Stimulated activated CD4-positive, alpha-beta T cell treated with anti-CD3 and anti-CD28 coated beads, Interleukin-1b, Interleukin-23, amount 100 ng/mL, for 24 hours (primary cell): Measurements from ENCODE around the gene SBNO2.

Experiments used
- DNase-seq, 4 experiments: peaks; one replicate each; pipeline ENCODE4 v3.0.0-alpha.2; 2020; ENCODE audit warnings: low read depth in 4 of 4, low spot score in 1 of 4

SBNO2 gene

GRCh38 chr19:1063030-1063908, 110.8 kb downstream of the SBNO2 start:
- DNase-seq = no peak

- no peak for DNase-seq
Measured at GRCh38 chr19:1062387-1063029, 111.6 kb downstream of the SBNO2 start.

GRCh38 chr19:1061987-1062386, 112.1 kb downstream of the SBNO2 start:
- no peak for DNase-seq

GRCh38 chr19:1060689-1061088, 113.4 kb downstream of the SBNO2 start:
- DNase-seq = no peak

GRCh38 chr19:1058112-1058511, 116.0 kb downstream of the SBNO2 start:
- DNase-seq = no peak
